Medulla oblongata (tissue), 1 donor: ENCODE measurements around the gene MPV17L.
"Not testable (repeated sequence)": the region's sequence is repeated elsewhere in the genome, so short reads cannot be mapped to it uniquely, and the experiment has no call there.

Experiments
- DNase-seq: peaks from one replicate; pipeline ENCODE4 v3.0.0-alpha.2; 2015; ENCODE audit errors: extremely low spot score

Gene MPV17L

DNA sequence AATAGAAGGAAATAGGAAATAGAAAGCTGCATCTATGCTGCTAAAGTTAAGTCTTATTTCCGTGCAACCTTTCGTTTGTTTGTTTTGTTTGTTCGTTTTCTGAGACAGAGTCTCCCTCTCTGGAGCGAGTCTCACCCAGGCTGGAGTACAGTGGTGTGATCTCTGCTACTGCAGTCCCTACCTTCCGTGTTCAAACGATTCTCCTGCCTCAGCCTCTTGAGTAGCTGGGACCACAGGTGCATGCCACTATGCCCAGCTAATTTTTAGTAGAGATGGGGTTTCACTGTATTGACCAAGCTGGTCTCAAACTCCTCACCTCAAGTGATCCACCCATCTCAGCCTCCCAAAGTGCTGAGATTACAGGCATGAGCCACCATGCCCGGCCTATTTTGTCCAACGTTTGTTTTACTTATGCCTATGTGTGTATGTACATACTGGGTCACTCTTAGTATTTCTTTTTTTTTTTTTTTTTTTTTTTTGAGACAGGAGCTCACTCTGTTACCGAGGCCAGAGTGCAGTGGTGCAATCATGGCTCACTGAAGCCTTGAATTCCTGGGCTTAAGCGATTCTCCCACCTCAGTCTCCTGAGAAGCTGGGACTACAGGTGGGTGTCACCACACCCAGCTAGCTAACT is 55.7 kb downstream of the MPV17L start:
- DNase-seq: no peak

DNA sequence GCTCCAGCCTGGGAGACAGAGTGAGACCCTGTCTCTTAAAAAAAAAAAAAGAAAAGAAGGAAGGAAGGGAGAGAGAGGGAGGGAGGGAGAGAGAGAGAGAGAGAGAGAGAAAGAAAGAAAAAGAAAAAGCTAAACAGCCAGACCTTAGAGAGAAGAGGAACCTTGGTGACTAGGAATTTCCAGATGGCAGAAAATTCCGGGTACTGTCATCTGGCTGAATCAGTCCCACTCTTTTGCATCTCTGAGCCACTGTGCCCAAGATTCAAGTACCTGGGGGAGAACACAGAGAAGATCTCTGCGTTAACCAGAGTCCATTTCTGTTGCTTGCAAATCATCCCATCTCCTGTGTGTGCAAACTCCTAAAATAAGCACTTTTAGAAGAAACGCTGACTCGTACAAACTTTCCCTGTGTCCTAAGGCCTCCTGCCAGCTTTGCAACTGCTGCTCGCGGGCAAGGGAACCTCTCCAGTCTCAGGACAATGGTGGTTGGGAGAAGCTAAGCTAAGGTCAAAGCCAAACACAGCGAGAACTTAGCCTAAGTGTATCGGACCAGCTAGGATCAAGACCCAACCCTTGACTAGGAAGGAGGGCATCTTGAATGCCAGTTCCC is 56.8 kb downstream of the MPV17L start:
- no peak for DNase-seq

DNA sequence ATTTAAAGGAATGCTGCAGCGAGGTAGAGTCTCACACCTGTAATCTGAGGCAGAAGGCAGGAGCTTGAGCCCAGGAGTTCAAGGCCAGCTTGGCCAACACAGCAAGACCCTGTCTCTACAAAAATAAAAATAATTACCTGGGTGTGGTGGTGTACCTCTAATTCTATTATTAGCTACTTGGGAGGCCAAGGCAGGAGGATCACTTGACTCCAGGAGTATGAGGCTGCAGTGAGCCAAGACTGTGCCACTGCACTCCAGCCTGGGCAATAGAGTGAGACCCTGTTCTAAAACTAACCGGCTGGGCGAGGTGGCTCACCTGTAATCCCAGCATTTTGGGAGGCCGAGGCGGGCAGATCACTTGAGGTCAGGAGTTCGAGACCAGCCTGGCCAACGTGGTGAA is 57.7 kb downstream of the MPV17L start:
- DNase-seq: not testable (repeated sequence)

DNA sequence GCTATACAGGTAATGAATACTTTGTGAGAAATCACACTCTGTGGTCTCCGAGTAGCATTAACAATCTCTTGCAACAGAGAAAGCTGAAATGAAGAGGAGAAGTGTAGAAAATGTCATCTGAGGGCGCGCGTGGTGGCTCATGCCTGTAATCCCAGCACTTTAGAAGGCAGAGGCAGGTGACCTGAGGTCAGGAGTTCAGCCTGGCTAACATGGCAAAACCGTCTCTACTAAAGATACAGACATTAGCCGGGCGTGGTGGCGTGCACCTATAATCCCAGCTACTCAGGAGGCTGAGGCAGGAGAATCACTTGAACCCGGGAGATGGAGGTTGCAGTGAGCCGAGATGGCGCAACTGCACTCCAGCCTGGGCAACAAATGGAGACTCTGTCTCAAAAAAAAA is 59.4 kb downstream of the MPV17L start:
- not testable (repeated sequence) for DNase-seq

DNA sequence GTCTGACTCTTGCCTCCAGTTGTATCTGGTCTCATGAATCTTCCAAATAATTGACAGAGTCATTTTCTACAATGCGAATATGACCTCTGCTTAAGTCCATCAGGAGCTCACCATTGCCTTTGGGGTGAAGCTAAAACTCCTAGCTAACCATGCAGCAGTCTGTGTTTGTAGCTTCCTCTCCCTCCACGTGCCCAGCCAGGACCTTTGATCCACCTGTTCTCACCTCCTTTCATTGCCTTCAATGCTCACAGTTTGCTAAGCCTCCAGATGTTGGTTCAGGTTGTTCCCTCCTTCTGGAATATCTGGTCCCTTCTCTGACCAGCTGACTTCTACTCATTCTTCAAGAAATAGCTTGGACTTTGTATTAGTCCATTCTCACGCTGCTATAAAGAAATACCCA is 61.8 kb downstream of the MPV17L start:
- no peak for DNase-seq

DNA sequence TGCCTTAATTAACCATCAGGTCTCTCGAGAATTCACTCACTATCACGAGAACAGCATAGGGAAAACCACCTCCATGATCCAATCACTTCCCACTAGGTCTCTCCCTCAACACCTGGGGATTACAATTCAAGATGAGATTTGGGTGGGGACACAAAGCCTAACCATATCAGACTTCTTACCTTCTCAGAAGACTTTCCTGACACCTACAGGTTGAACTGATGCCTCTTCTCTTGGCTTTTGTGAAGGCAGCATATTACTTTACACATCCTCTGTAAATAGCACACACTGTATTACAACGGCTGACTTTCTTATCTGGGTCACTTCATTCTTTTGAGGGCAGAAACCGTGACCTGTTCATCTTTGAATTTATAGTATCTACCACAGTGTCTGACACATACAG is 62.4 kb downstream of the MPV17L start:
- DNase-seq: no peak

DNA sequence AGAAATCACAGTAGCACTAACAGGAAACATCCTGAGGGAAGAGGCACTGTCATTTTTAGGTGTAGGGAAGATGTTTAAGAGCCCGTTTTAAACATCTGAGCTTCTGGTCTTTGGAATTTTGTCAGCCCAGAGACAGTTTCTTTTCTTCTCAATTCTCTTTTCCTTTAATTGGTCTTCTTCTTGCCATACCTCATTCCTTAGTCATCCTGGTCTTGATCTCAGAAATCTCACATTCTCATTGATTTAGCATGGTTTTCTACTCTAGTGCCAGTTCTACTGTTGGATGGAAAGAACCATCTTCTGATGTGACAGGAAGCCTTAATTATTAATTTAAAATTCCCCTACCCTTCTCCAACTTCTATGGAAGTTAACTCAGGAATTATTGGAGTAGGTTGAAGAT is 64.2 kb downstream of the MPV17L start:
- no peak for DNase-seq

DNA sequence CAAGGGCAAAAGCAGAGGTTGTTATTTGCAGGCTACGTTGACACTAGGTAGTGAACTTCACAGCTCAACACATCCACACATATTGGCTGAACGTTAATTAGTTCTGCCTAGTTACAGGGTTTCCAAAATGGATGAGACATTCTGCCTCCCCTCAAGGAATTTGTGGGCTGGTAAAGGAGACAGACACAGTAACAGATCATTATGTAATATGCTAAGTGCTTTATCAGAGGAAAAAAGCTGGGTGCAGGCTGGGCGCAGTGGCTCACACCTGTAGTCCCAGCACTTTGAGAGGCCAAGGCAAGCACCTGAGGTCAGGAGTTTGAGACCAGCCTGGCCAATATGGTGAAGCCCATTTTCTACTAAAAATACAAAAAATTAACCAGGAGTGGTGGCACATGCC is 65.0 kb downstream of the MPV17L start:
- no peak for DNase-seq

DNA sequence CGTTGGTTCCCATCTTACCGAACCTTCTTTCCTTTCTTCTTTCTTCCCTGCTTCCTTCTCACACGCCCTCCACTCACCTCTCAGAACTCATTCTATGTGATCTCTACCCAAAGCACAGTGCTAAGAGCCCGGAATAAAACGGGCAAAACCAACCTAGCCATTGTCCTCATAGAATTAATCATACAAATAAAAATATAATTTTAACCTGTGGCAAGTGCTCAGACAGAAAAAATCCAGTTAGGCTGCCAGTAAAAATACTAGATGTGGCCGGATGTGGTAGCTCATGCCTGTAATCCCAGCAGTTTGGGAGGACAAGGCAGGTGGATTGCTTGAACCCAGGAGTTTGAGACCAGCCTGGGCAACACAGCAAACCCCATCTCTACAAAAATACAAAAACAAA is 65.8 kb downstream of the MPV17L start:
- no peak for DNase-seq
